NOMO-1 (cell line): ENCODE measurements around the gene HLCS.
A peak's percentile ranks its signal among the peaks of the same experiment; 100 is the strongest.

Experiments
- DNase-seq, 2 experiments: peaks; one replicate each; lab custom pipeline; 2025; ENCODE audit not compliant: unreplicated experiment in 2 of 2; lab: John Stamatoyannopoulos, UW

HLCS gene

DNA sequence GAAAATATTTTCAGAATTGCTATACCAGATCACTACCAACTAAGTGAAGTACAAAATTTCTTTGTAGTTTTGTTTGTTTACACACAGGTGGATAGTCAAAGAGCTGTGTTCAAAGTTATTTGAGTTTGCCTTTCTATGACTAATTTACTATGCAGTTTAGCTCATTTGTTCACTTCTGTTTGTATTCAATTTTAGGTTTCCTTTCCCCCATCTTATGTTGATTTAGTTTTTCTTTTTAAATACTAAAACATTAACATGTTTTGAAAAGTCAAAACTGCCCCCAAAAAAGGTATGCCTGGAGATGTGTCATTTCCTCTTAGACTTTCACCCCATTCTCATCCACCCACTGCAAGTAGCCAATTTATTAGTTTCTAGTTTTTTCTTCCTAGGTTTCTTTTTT is 21.4 kb upstream of the HLCS start:
- DNase-seq = no peak

- no peak for DNase-seq
Observed at GRCh38 chr21:36985751-36986594, 19.5 kb upstream of the HLCS start.

GRCh38 chr21:36981977-36982700 is 15.7 kb upstream of the HLCS start:
- no peak for DNase-seq

DNA sequence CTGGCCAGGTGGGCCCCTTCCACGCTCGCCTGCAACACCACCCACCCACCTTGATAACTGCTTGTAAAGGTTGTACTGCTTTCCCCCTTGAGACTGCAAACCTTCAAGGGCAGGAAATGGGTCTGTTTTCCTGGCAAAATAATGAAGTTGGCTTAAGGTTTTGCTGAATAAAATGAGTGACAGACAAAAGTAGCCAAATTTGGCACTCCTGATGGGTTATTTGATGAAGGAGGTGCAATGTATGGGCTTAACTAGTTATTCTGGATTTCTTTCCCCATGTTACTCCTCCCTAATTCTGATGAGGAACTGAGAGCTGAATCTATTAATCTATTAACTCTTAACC is 14.6 kb upstream of the HLCS start:
- no peak for DNase-seq

GRCh38 chr21:36980280-36981048 is 14.0 kb upstream of the HLCS start:
- DNase-seq = no peak

GRCh38 chr21:36976882-36977651 is 10.6 kb upstream of the HLCS start:
- DNase-seq = peak; percentile 60 to 67

DNA sequence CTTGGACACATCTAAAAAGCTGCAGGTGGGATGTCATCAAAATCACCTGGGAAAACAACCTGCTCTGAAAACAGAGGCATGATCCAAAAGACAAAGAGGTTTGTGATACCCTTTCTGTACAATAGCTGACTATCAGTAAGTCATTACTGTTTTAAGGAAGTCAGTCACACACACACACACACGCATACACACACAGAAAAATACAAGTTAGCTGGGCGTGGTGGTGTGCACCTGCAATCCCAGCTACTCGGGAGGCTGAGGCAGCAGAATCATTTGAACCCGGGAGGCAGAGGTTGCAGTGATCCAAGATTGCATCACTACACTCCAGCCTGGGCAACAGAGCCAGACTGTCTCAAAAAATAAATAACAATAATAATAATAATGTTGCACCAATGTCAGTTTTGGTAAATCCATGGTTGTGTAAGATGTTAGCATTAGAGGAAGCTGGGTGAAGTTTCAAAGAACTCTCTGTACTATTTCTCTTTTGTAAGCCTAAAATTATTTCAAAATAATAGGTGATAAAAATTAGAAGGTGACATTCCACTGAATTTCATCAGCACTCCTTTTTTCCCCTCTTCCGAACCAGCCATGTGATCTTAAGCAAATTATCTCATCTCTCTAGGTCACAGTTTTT is 9.9 kb upstream of the HLCS start:
- no peak for DNase-seq

- no peak for DNase-seq
Observed at GRCh38 chr21:36974851-36975192, 8.4 kb upstream of the HLCS start.

- no peak for DNase-seq
Observed at GRCh38 chr21:36973986-36974850, 7.7 kb upstream of the HLCS start.

DNA sequence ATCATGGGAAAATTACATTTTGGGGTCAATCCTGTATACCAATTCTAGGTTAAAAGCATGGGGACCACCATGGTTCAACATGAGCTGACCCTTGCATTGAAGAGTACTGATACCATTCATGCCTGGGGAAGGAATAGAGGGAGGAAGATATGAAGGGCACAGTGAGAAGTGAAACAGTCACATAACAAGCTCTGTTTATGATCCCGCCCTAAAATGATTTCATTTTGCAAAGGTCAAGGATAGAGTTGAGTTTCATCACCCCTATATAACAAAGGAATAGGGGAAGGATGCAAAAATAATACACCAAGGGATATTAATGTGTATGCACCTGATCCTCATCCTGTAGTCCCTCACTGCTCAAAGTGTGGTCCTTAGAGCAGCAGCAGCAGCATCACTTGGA is 2.5 kb upstream of the HLCS start:
- no peak for DNase-seq

DNA sequence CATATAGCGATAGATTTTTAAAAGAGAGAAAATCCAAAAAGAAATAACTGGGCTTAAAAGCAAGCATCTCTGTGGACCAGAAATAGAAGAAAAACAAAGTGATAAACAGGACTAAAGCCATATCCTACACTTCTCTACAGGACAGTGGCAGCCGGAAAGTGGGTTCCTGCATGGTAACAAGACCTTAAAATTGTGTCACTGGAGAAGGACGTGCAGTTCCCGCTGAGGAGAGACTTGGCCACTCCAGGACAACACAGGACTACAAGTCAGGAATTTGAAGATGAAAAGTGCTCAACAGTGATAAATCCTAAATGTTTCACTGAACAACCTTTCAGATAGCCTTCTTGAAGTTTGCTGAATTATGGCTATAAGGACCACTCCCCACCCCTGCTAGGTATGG is 1.9 kb upstream of the HLCS start:
- DNase-seq = no peak

DNA sequence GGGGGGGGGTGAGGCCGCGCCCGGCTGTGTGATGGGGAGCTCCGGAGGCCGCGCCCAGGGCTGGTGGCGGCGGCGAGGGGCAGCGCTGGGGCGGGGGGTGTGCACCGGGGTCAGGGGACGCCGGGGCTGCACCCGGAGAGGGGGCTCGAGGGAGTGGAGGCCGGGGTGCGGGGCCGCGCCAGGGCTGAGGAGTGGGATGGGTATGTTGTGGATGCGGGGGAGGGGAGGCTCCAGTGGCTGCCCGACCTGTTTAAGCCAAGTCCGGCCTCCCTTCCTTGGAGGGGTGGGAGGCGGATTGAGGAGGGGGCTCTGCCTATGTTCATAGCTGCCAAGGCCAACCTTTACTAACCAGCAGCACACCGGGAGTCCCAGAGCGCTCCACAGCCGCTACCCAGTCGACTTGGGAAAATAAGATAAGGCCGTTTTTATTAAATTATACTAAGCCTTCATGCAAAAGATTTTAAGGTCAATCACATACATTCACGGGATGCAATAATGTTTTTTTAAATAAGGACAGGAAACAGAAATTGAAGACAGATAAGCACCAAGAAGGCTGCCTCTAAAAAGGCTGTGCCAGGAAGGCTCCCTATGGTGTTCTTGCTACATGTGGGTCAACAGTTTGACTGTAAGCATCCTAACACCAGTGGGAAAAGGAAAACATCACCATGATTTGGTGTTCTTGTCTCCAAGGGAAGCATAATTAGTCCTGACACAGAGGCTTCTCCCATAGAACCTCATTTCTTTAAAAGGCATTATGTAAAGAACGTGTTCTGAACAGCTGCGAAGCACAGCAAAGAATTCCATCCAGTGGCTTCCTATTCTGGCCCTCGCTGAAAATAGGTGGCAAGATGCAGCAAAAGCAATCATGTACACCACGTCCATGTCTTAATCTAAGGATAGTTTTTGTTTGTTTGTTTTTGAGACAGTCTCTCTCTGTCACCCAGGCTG is 626 bp upstream of the HLCS start:
- DNase-seq = peak in 1 of 2 experiments; percentile 4

- DNase-seq = peak in 1 of 2 experiments; percentile 1
Observed at GRCh38 chr21:36965720-36966065, 776 bp downstream of the HLCS start.

- peak in 1 of 2 experiments; percentile 5 for DNase-seq
Observed at GRCh38 chr21:36964827-36965719, 1.4 kb downstream of the HLCS start.

DNA sequence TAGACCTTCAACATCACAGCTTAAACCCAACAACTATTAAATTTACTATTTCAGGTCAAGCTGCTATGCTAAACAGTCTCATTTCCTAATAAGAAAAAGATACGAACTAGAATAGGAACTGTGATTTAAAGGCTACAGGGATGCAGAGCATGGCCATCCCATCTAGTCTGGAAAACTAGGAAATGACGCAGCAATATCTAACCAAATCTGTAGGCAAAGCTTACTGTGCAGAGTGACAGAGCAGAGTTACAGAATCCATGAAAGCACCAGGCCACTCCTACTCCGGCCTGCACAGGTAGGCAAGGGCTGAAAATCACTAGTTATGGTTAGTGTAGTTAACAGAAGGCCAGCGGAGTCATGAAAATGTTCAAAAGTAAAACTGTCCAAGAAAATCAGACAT is 2.1 kb downstream of the HLCS start:
- DNase-seq = no peak

- DNase-seq = no peak
Observed at GRCh38 chr21:36962098-36962780, 4.2 kb downstream of the HLCS start.
